Measurements from ENCODE around the gene OR11G2.

GRCh38 chr14:20179218-20179617, 11.5 kb upstream of the OR11G2 start:
- TF ChIP-seq CTCF (IDR thresholded peaks at IDR 0.05) (no peak), POLR2A (IDR thresholded peaks at IDR 0.05) (no peak)

All from esophagus squamous epithelium (tissue), 4 donors.